ENCODE data around the gene RAB42. TPM values are rescaled to one million over a fixed set of nuclear protein-coding genes. Genes with fewer than 3 reads are reported as not detected.

RAB42 gene
- total and polyA plus RNA-seq, 2 of the 8 experiments (the other 6 are each of a cell fraction or from before 2014, with no cell fraction given), result 12.5 to 16.6 TPM

DNA sequence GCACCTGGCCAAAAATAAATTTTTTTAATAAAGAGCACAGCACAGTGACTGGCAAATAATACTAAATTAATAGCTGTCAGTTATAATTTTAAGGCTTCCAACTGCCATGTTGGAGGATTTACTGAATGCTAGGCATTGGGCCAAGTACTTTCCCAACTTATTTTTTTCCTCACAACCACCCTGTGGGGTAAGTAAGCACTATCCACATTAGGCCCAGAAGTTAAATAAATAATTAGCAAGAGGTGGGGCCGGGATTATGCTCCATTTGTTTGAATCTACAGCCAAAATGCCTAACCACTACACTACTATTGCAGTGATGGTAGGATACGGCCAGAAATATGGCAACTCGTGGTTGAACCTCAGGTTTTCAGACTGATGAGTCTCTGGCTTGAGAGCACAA, 43.7 kb upstream of the RAB42 start (continued):
- TF ChIP-seq KDM4A (IDR thresholded peaks at IDR 0.05; ENCODE audit: low read depth, low read length, severe bottlenecking) (no peak), HDAC6 (IDR thresholded peaks at IDR 0.05; ENCODE audit: low read depth, low read length) (no peak), BCL11A (IDR thresholded peaks at IDR 0.05; ENCODE audit: low read depth in 2 of 2, low read length in 2 of 2) (no peak), BACH1 (IDR thresholded peaks at IDR 0.05; ENCODE audit: low read length) (no peak), SP4 (IDR thresholded peaks at IDR 0.05; ENCODE audit: low read length) (no peak), RFX5 (IDR thresholded peaks at IDR 0.05; ENCODE audit: borderline replicate concordance, low read depth, low read length) (no peak)
